ENCODE results near the gene RALY.

Gene RALY

DNA sequence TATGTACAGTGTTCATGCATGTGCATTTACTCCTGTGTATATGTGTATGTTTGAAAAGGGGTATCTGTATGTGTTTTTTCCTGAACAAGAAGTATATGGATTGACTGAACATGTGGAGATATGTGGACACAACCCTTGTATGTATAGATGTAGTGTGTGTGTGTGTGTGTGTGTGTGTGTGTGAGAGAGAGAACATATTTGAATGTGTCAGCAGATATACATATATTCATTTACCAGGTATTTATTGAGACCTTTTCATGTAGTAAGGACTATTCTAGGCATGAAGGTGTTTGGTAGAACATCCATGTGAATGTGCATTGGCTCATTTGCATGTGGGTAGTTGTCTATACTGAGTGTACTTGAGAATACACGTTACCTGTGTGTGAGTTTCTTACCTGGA lies 79.1 kb downstream of the RALY start:
- TF ChIP-seq, protein P1, sequence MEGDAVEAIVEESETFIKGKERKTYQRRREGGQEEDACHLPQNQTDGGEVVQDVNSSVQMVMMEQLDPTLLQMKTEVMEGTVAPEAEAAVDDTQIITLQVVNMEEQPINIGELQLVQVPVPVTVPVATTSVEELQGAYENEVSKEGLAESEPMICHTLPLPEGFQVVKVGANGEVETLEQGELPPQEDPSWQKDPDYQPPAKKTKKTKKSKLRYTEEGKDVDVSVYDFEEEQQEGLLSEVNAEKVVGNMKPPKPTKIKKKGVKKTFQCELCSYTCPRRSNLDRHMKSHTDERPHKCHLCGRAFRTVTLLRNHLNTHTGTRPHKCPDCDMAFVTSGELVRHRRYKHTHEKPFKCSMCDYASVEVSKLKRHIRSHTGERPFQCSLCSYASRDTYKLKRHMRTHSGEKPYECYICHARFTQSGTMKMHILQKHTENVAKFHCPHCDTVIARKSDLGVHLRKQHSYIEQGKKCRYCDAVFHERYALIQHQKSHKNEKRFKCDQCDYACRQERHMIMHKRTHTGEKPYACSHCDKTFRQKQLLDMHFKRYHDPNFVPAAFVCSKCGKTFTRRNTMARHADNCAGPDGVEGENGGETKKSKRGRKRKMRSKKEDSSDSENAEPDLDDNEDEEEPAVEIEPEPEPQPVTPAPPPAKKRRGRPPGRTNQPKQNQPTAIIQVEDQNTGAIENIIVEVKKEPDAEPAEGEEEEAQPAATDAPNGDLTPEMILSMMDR (conservative IDR thresholded peaks at IDR 0.05; ENCODE audit: low read length), result no peak
- DNase-seq (ENCODE audit: low read depth), result no peak
- no peak overlapping the region for H3K4me3 ChIP-seq (ENCODE audit: low read length)

GRCh38 chr20:34074101-34074760 lies 80.5 kb downstream of the RALY start:
- TF ChIP-seq, protein P1 (conservative IDR thresholded peaks at IDR 0.05; ENCODE audit: low read length), result no peak
- DNase-seq (ENCODE audit: low read depth), result no peak
- H3K4me3 ChIP-seq (ENCODE audit: low read length), result no peak overlapping the region

GRCh38 chr20:34075647-34076046 lies 81.9 kb downstream of the RALY start:
- TF ChIP-seq, protein P1 (conservative IDR thresholded peaks at IDR 0.05; ENCODE audit: low read length), result no peak
- H3K4me3 ChIP-seq (ENCODE audit: low read length), result no peak overlapping the region
- DNase-seq (ENCODE audit: low read depth), result no peak

- no peak for DNase-seq (ENCODE audit: low read depth)
- TF ChIP-seq, protein P1 (conservative IDR thresholded peaks at IDR 0.05; ENCODE audit: low read length), result no peak
- no peak overlapping the region for H3K4me3 ChIP-seq (ENCODE audit: low read length)
Measured at GRCh38 chr20:34076952-34077351, 83.2 kb downstream of the RALY start.

GRCh38 chr20:34078540-34078939 lies 84.8 kb downstream of the RALY start:
- no peak overlapping the region for H3K4me3 ChIP-seq (ENCODE audit: low read length)
- TF ChIP-seq, protein P1 (conservative IDR thresholded peaks at IDR 0.05; ENCODE audit: low read length), result no peak
- no peak for DNase-seq (ENCODE audit: low read depth)

GRCh38 chr20:34079818-34080217 lies 86.1 kb downstream of the RALY start:
- no peak for DNase-seq (ENCODE audit: low read depth)
- TF ChIP-seq, protein P1 (conservative IDR thresholded peaks at IDR 0.05; ENCODE audit: low read length), result no peak
- no peak overlapping the region for H3K4me3 ChIP-seq (ENCODE audit: low read length)

DNA sequence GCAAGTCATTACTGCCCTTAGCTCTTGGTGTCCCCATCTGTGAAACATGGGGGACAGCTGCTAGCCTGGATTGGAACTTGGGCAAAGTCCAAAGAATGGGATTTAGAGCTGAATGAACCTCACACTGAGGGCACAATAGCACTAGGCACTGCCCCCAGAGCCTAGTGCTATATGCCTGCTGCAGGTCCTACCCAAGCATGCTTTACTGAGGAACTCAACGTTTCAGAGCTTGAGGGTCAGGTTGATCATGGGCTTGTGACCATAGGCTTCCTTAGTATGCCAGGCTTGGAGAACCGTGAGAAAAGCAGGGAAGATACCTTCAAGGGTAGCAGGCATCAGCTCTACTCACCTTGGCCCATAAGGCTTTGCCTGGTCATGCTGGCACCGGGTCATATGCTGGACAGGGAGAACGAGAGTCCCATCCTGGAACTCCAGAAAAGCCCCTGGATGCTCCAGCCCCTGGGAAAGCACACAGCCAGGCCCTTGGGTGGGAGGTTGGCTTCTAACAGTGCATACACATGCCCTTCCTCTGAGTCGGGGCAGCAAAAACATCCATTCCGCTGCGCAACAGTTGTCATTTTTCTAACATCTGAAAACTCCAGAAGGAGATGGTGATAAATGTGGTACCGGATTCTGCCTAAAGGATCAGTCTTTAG lies 88.6 kb downstream of the RALY start:
- no peak overlapping the region for H3K4me3 ChIP-seq (ENCODE audit: low read length)
- DNase-seq (ENCODE audit: low read depth), result no peak
- TF ChIP-seq, protein P1 (conservative IDR thresholded peaks at IDR 0.05; ENCODE audit: low read length), result no peak
